Neural crest cell (in vitro differentiated cells): ENCODE results near the gene ZNF292. TPM values are rescaled to one million over a fixed set of nuclear protein-coding genes. Genes with fewer than 3 reads are reported as not detected.
"Not testable (repeated sequence)": the region's sequence is repeated elsewhere in the genome, so short reads cannot be mapped to it uniquely, and the experiment has no call there.

Experiments used
- DNase-seq: peaks from one replicate; pipeline ENCODE4 v3.0.0; 2021; ENCODE audit warnings: low read depth, mixed read lengths, low spot score
- H3K27ac Mint-ChIP-seq: one replicate; pipeline ENCODE4 v1.8.0; 2021; ENCODE audit warnings: mild to moderate bottlenecking, mixed read lengths; ENCODE audit not compliant: unreplicated experiment
- H3K27me3 Mint-ChIP-seq: 2 replicates; pipeline ENCODE4 v1.8.0; 2021; ENCODE audit warnings: low read depth, mild to moderate bottlenecking, mixed read lengths
- H3K36me3 Mint-ChIP-seq: 2 replicates; pipeline ENCODE4 v1.8.0; 2021; ENCODE audit warnings: low read depth, mild to moderate bottlenecking, mixed read lengths
- H3K4me1 Mint-ChIP-seq: 2 replicates; pipeline ENCODE4 v1.8.0; 2021; ENCODE audit warnings: mixed read lengths
- H3K4me3 Mint-ChIP-seq: one replicate; pipeline ENCODE4 v1.8.0; 2021; ENCODE audit warnings: mild to moderate bottlenecking, mixed read lengths
- H3K9me3 Mint-ChIP-seq: 2 replicates; pipeline ENCODE4 v1.8.0; 2021; ENCODE audit warnings: mixed read lengths
- total RNA-seq: library from RNA; stranded (reverse); gene quantifications from 2 replicates; pipeline ENCODE4 v1.2.1, GENCODE V29; 2021
- TF ChIP-seq, protein P1 (sequence below): fragments of 200-600 bp; sonication (generic); conservative IDR thresholded peaks from 2 replicates; pipeline ENCODE4 v1.5.0; 2021; ENCODE audit warnings: antibody characterized with exemption, mild to moderate bottlenecking

Gene ZNF292
- total RNA-seq, 1 donor from 2014 or later = 55.2 TPM

DNA sequence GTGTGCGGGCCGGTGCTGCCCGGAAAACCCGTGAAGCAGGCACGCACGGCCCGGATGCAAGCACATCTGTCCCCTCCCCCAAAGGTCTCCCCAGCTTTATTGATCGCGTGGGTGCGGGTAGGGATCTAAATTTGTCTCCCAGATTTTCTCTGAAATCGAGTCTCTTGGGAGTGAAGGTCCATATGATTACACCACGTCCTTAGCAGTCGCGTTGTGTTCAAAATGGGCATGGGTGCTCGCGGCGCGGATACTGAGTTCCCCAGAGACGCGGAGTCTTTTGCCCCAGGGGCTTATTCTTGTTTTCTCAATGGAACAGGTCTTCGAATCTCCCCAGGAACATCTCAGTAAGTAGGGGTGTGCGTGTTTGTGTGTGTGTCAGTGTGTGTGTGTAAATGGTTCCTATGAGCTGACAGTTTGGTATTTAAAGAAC lies 2.8 kb upstream of the ZNF292 start:
- Mint-ChIP-seq H3K9me3 (no peaks in the 10 kb centered on the region), H3K4me3 (peak overlapping the region; percentile 90), H3K27ac (peak overlapping the region; percentile 90), H3K4me1 (peaks cover 33% of the 10 kb centered on the region), H3K36me3 (no peaks in the 10 kb centered on the region), H3K27me3 (peaks cover 4% of the 10 kb centered on the region)
- TF ChIP-seq, protein P1, sequence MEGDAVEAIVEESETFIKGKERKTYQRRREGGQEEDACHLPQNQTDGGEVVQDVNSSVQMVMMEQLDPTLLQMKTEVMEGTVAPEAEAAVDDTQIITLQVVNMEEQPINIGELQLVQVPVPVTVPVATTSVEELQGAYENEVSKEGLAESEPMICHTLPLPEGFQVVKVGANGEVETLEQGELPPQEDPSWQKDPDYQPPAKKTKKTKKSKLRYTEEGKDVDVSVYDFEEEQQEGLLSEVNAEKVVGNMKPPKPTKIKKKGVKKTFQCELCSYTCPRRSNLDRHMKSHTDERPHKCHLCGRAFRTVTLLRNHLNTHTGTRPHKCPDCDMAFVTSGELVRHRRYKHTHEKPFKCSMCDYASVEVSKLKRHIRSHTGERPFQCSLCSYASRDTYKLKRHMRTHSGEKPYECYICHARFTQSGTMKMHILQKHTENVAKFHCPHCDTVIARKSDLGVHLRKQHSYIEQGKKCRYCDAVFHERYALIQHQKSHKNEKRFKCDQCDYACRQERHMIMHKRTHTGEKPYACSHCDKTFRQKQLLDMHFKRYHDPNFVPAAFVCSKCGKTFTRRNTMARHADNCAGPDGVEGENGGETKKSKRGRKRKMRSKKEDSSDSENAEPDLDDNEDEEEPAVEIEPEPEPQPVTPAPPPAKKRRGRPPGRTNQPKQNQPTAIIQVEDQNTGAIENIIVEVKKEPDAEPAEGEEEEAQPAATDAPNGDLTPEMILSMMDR = no peak
- peak; percentile 6 for DNase-seq

DNA sequence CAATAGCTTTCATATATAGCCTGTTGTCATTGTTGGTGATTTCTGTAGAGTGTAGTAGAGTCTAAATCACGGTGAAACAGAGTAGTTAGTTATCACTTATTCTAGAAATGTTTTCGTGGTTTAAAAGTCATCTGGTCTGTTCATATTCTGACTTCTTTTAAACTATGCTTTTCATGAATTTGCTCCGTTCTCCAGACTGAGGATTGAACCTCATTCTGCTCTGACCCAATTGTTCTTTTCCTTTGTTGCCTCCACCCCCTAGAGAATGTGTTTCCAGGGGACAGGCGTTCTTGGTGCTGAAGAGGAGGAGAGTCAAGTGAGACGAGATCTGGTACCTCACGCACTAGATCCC lies 748 bp upstream of the ZNF292 start:
- H3K4me3 Mint-ChIP-seq = peak overlapping the region; percentile 90
- DNase-seq = no peak
- no peaks in the 10 kb centered on the region for H3K27me3 Mint-ChIP-seq
- TF ChIP-seq, protein P1 = no peak
- no peaks in the 10 kb centered on the region for H3K9me3 Mint-ChIP-seq
- peak overlapping the region; percentile 99 for H3K27ac Mint-ChIP-seq
- no peaks in the 10 kb centered on the region for H3K36me3 Mint-ChIP-seq
- peaks cover 33% of the 10 kb centered on the region for H3K4me1 Mint-ChIP-seq

DNA sequence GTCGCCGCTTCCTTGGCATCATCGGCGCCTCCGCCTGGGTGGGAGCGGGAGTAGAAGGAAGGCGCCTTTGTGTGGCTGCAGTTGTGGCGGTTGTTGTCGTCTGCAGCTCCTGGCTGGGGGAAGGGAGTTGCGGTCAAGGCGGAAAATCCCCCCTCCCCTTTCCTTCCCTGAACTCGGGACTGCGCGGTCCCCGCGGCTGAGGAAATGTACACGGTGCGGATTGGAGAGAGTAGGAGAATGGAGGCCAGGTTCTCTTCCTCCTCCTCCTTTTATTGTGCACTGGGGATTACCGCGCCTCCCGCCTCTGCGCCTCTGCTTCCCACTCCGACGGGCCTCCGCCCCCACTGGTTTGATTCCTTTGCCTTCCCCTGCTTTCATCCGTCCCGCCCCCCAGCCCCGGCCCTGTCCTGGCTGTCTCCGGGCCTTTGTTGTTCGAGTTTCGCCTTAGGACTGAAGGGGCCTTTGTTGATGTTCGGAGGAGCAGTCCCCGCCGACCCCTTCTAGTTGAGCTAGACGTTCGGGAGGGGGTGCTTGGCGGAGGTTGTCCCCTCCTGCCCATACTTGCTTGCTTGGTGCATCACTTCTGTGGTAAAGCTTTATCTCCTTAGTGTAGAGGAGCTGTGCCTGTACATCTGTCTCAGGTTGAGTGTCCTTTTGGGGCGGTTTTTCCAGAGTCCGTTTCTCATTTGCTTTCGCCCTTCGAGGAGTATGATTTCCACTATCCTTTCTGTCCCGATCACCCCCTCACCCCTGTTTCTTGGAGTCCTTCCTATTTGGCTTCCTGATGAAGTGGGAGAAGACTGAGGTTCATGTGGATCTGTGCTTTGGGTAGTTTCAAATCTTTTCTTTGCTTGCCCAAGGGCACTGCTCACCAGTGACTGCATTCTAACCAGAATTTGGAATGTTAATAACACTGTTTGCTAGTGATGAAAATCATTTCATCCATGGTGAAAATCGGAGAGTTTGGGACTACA lies 764 bp downstream of the ZNF292 start:
- no peaks in the 10 kb centered on the region for H3K27me3 Mint-ChIP-seq
- peaks cover 40% of the 10 kb centered on the region for H3K4me1 Mint-ChIP-seq
- H3K36me3 Mint-ChIP-seq = no peaks in the 10 kb centered on the region
- peak; percentile 70 for DNase-seq
- H3K9me3 Mint-ChIP-seq = no peaks in the 10 kb centered on the region
- H3K4me3 Mint-ChIP-seq = peak overlapping the region; percentile 90
- peak overlapping the region; percentile 99 for H3K27ac Mint-ChIP-seq
- TF ChIP-seq, protein P1 = no peak

DNA sequence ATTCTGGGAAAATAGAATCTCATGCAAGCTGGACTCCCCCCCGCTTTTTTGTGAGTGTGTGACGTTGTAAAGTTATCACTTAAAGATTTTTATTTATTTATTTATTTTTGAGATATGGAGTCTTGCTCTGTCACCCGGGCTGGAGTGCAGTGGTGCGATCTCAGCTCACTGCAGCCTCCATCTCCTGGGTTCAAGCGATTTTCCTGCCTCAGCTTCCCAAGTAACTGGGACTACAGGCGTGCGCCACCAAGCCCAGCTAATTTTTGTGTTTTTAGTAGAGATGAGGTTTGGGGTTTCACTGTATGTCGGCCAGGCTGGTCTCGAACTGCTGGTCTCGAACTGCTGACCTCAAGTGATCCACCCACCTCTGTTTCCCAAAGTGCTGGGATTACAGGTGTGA lies 2.2 kb downstream of the ZNF292 start:
- H3K9me3 Mint-ChIP-seq, DNase-seq, H3K27me3 Mint-ChIP-seq, H3K36me3 Mint-ChIP-seq, H3K27ac Mint-ChIP-seq, H3K4me3 Mint-ChIP-seq: not testable (repeated sequence)
- H3K4me1 Mint-ChIP-seq = peaks cover 42% of the 10 kb centered on the region

DNA sequence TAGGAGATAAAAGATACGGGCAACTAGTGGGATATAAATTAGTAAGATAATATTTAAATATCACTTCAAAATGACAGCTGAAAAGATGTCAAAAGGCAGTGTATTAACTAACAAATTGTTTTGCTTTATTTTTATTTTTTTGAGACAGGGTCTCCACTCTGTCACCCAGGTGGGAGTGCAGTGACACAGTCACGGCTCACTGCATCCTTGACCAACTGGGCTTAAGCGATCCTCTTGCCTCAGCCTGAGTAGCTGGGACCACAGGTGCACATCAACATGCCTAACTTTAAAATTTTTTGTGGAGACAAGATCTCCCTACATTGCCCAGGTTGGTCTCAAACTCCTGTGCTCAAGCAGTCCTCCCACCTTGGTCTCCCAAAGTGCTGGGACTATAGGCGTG lies 5.9 kb downstream of the ZNF292 start:
- H3K27ac Mint-ChIP-seq = no peak overlapping the region
- H3K4me1 Mint-ChIP-seq = peaks cover 39% of the 10 kb centered on the region
- no peak overlapping the region for H3K4me3 Mint-ChIP-seq
- TF ChIP-seq, protein P1 = no peak
- no peaks in the 10 kb centered on the region for H3K36me3 Mint-ChIP-seq
- no peaks in the 10 kb centered on the region for H3K9me3 Mint-ChIP-seq
- H3K27me3 Mint-ChIP-seq = no peaks in the 10 kb centered on the region
- no peak for DNase-seq

DNA sequence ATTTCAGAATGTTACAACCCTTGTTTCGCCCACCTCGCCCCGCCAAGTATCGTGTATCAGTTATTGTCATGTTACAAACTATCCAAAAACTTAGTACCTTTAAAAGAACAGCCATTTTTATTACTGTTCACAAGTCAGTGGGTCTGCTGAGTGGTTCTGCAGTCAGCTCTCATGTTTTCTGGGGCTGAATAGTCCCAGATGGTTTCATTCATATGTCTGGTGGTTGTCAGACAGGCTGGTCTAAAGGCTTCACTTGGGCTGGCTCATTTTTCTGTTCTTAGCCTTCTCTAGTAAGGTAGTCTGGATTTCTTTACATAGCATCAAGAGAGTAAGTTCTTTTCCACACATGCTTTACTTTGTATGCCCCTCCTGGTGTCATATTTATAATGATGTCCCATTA lies 8.6 kb downstream of the ZNF292 start:
- Mint-ChIP-seq H3K27me3 (no peaks in the 10 kb centered on the region), H3K27ac (no peak overlapping the region), H3K4me1 (peaks cover 35% of the 10 kb centered on the region), H3K4me3 (no peak overlapping the region), H3K9me3 (no peaks in the 10 kb centered on the region), H3K36me3 (no peaks in the 10 kb centered on the region)
- TF ChIP-seq, protein P1 = no peak
- DNase-seq = no peak
